ENCODE results near the gene OR8B3. TPM values are rescaled to one million over a fixed set of nuclear protein-coding genes. Genes with fewer than 3 reads are reported as not detected.
A peak's percentile ranks its signal among the peaks of the same experiment; 100 is the strongest.
"Not testable (repeated sequence)": the region's sequence is repeated elsewhere in the genome, so short reads cannot be mapped to it uniquely, and the experiment has no call there.

The OR8B3 gene
- total and polyA plus RNA-seq, 9 donors: not detected

DNA sequence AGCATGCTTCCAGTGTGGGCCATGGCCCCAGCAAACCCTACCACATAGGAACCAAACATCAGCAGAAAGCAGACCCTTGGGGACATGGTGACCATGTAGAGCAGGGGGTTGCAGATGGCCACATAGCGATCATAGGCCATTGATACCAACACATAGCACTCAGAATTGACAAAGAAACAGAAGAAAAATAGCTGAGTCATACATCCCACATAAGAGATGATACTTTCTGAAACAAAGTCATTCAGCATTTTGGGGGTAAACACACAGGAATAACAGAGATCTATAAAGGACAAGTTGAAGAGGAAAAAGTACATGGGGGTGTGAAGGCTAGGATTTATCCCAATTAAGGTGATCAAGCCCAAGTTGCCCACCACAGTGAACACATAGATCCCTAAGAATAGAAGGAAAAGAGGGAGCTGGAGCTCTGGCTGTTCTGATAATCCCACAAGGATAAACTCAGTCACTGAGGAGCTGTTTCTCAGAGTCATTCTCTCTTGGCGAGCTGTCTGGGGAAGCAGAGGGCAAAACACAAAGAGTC, 25.6 kb upstream of the OR8B3 start, which contains the start of gene OR8B4:
TSS of gene OR8B4 (minus strand) at position 488 of the 538 bp plus-strand sequence. CDS start at position 488, 0 bp downstream.
- Histone ChIP-seq H3K27me3 (ENCODE audit: control insufficient read depth, insufficient read depth, low read length) (no peaks in the 10 kb centered on the region), H3K36me3 (ENCODE audit: control insufficient read depth, insufficient read depth, low read length) (no peaks in the 10 kb centered on the region), H3K27ac (ENCODE audit: low read length) (no peak within 1 kb of the TSS), H3K4me1 (ENCODE audit: control insufficient read depth, insufficient read depth, low read length) (no peaks in the 10 kb centered on the region), H3K9me3 (replicated peaks; ENCODE audit: control insufficient read depth, low read depth, low read length) (no peaks in the 10 kb centered on the region), H3K4me3 (ENCODE audit: low read length) (no peak within 1 kb of the TSS)
- WGBS (ENCODE audit: insufficient coverage): no CpG with 5 or more reads among the region's 2 CpGs
- DNase-seq: no peak

DNA sequence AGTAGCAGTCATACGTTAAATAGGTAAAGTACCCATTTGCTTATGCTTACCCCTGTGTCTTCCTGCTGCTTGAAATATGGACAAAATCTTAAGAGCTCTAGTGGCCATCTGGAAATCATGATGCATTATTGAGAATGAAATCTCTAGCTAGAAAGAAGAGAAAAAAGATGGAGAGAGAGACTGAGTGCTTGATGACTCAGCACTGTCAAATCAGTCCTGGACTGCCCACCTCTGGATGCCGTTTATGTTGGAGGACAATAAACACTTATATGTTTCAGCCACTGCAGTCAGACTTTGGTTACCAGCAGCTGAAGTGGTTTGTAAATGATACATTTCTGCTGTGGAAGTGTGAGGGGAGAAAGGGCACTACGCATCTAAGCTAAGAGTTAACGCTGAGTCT, 22.2 kb upstream of the OR8B3 start:
- H3K36me3 ChIP-seq (ENCODE audit: control insufficient read depth, insufficient read depth, low read length): no peaks in the 10 kb centered on the region
- H3K27me3 ChIP-seq (ENCODE audit: control insufficient read depth, insufficient read depth, low read length): no peaks in the 10 kb centered on the region
- DNase-seq: no peak
- no peak overlapping the region for H3K27ac ChIP-seq (ENCODE audit: low read length)
- no peaks in the 10 kb centered on the region for H3K9me3 ChIP-seq (replicated peaks; ENCODE audit: control insufficient read depth, low read depth, low read length)
- WGBS (ENCODE audit: insufficient coverage): 61% methylated on average over 3 of the region's 4 CpGs
- H3K4me1 ChIP-seq (ENCODE audit: control insufficient read depth, insufficient read depth, low read length): no peaks in the 10 kb centered on the region
- H3K4me3 ChIP-seq (ENCODE audit: low read length): no peak overlapping the region

DNA sequence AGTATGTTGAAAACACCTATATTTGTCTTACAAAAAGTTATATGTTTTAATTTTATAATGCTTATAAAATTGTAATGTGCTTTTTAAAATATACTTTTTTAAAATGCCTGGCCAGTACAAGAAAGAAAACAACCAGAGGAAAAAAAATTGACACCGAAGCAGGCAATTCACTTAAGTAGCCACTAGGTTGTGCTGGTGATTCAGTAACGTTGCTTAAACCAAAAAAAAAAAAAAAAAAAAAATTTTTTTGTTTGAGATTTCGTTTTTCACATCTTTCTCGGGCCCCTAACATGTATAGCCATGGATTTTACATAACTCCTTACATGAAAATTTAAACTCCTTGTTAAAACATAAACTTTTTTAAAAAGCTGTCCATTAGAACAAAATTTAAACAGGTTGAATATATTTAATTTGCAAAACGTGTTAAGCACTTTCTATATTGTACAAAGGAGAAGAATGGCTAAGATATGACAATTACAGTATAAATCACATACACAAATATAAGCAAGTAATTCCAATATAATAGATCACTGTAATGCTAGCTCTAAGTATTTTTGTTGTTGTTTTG, 16.6 kb upstream of the OR8B3 start:
- no peak overlapping the region for H3K4me3 ChIP-seq (ENCODE audit: low read length)
- no peaks in the 10 kb centered on the region for H3K27me3 ChIP-seq (ENCODE audit: control insufficient read depth, insufficient read depth, low read length)
- H3K27ac ChIP-seq (ENCODE audit: low read length): no peak overlapping the region
- no peaks in the 10 kb centered on the region for H3K4me1 ChIP-seq (ENCODE audit: control insufficient read depth, insufficient read depth, low read length)
- no peaks in the 10 kb centered on the region for H3K36me3 ChIP-seq (ENCODE audit: control insufficient read depth, insufficient read depth, low read length)
- H3K9me3 ChIP-seq (replicated peaks; ENCODE audit: control insufficient read depth, low read depth, low read length): no peaks in the 10 kb centered on the region
- peak; percentile 44 for DNase-seq
- WGBS (ENCODE audit: insufficient coverage): no CpG with 5 or more reads among the region's 5 CpGs

DNA sequence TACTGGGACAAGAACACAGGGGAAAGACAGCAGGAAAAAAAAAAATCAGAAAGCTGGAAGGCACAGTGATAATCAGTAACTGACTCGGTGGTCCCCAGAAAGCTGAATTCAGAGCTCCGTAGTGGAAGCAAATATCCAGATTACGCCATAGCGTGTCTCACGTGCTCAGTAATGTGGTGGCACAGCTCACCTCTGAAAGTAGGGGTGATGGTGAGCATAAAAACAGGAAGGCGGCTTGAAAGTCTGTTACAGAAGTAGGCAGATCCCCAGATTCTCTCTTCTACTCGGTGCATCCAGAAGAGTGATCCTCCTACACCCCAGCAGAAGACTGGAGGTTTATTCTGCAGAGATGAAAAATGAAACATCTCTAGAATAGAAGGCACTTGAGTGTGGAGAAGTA, 11.1 kb upstream of the OR8B3 start:
- no peak overlapping the region for H3K4me3 ChIP-seq (ENCODE audit: low read length)
- no peaks in the 10 kb centered on the region for H3K27me3 ChIP-seq (ENCODE audit: control insufficient read depth, insufficient read depth, low read length)
- 76% methylated on average over 2 of the region's 7 CpGs for WGBS (ENCODE audit: insufficient coverage)
- no peaks in the 10 kb centered on the region for H3K4me1 ChIP-seq (ENCODE audit: control insufficient read depth, insufficient read depth, low read length)
- no peak overlapping the region for H3K27ac ChIP-seq (ENCODE audit: low read length)
- no peaks in the 10 kb centered on the region for H3K36me3 ChIP-seq (ENCODE audit: control insufficient read depth, insufficient read depth, low read length)
- no peak for DNase-seq
- H3K9me3 ChIP-seq (replicated peaks; ENCODE audit: control insufficient read depth, low read depth, low read length): no peaks in the 10 kb centered on the region

DNA sequence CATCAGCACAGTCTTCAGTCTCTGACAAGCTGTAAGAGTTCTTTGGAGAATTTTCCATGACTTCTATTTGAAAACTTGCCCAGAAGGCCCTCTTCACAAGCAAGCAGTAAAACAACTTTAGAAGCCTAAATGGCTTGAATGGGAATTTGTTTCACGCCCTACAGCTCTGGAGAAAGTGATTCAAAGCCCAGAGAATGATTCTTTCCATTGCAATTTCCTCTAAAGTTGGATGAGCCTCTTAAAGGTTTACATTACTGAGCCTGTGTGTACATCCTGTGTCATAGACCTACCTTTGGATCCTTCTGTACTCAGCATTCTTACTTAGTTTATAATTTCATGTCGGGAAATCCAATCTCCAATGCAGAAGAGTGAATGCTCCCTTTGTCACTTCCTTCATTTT, 6.8 kb upstream of the OR8B3 start:
- Histone ChIP-seq H3K27me3 (ENCODE audit: control insufficient read depth, insufficient read depth, low read length) (no peaks in the 10 kb centered on the region), H3K36me3 (ENCODE audit: control insufficient read depth, insufficient read depth, low read length) (no peaks in the 10 kb centered on the region)

DNA sequence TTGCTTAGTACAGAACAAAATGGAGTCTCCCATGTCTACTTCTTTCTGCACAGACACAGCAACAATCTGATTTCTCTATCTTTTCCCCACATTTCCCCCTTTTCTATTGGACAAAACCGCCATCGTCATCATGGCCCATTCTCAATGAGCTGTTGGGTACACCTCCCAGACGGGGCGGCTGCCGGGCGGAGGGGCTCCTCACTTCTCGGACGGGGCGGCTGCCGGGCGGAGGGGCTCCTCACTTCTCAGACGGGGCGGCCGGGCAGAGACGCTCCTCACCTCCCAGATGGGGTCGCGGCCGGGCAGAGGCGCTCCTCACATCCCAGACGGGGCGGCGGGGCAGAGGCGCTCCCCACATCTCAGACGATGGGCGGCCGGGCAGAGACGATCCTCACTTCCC, 4.4 kb upstream of the OR8B3 start:
- H3K9me3 ChIP-seq (replicated peaks; ENCODE audit: control insufficient read depth, low read depth, low read length); H3K27ac ChIP-seq (ENCODE audit: low read length); H3K27me3 ChIP-seq (ENCODE audit: control insufficient read depth, insufficient read depth, low read length); H3K36me3 ChIP-seq (ENCODE audit: control insufficient read depth, insufficient read depth, low read length); DNase-seq; H3K4me1 ChIP-seq (ENCODE audit: control insufficient read depth, insufficient read depth, low read length); H3K4me3 ChIP-seq (ENCODE audit: low read length): not testable (repeated sequence)
- WGBS (ENCODE audit: insufficient coverage): no CpG with 5 or more reads among the region's 27 CpGs

More for the DNA sequence above, 6.8 kb upstream of the OR8B3 start:
- Histone ChIP-seq H3K27ac (ENCODE audit: low read length) (no peak overlapping the region), H3K4me3 (ENCODE audit: low read length) (no peak overlapping the region), H3K9me3 (replicated peaks; ENCODE audit: control insufficient read depth, low read depth, low read length) (no peaks in the 10 kb centered on the region), H3K4me1 (ENCODE audit: control insufficient read depth, insufficient read depth, low read length) (no peaks in the 10 kb centered on the region)
- 40% methylated on average over 1 of the region's 2 CpGs for WGBS (ENCODE audit: insufficient coverage)
- DNase-seq: peak; percentile 76

DNA sequence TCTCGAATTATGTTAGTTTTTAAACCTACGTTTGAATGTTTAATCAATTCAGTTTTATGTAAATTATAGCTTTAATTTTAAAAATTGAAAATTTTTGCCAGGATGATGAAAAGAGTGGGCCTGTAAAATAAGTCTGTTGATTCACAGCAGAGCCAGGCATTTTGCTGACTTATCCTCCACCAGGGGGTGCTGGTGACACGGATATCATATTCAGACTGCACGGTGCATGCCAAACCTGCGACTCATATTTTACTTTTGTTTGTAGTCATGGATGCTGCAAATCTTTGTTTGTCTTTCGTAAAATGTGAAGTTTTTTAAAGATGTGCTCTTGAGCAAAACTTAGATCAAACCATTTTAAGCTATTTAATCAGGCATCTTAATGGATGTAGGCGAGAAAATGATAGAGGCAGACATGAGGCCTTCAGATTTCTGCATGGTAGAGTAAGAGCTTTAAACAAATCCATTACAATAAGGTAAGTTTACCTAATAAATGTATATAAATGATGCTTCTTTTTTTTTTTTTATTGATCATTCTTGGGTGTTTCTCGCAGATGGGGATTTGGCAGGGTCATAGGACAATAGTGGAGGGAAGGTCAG, 3.6 kb upstream of the OR8B3 start:
- Histone ChIP-seq H3K27ac (ENCODE audit: low read length) (no peak overlapping the region), H3K36me3 (ENCODE audit: control insufficient read depth, insufficient read depth, low read length) (no peaks in the 10 kb centered on the region), H3K4me1 (ENCODE audit: control insufficient read depth, insufficient read depth, low read length) (no peaks in the 10 kb centered on the region), H3K4me3 (ENCODE audit: low read length) (no peak overlapping the region), H3K9me3 (replicated peaks; ENCODE audit: control insufficient read depth, low read depth, low read length) (no peaks in the 10 kb centered on the region), H3K27me3 (ENCODE audit: control insufficient read depth, insufficient read depth, low read length) (no peaks in the 10 kb centered on the region)
- DNase-seq: peak; percentile 74
- WGBS (ENCODE audit: insufficient coverage): no CpG with 5 or more reads among the region's 8 CpGs

DNA sequence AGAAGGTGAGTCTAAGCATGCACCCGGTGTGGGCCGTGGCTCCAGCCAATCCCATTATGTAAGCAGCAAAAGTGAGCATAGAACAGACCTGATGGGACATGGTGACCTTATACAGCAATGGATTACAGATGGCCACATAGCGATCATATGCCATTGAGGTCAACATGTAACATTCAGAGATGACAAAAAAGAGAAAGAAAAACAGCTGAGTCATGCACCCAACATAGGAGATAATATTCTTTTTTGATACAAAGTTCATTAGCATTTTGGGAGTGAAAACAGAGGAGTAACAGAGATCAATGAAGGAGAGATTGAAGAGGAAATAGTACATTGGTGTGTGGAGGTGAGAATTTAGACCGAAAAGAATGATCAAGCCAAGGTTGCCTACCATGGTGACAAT, 2.0 kb downstream of the OR8B3 start:
- not testable (repeated sequence) for H3K36me3 ChIP-seq (ENCODE audit: control insufficient read depth, insufficient read depth, low read length); H3K4me3 ChIP-seq (ENCODE audit: low read length); H3K9me3 ChIP-seq (replicated peaks; ENCODE audit: control insufficient read depth, low read depth, low read length); H3K27ac ChIP-seq (ENCODE audit: low read length); H3K4me1 ChIP-seq (ENCODE audit: control insufficient read depth, insufficient read depth, low read length); DNase-seq; H3K27me3 ChIP-seq (ENCODE audit: control insufficient read depth, insufficient read depth, low read length)
- whole genome bisulfite sequencing (ENCODE audit: insufficient coverage): no CpG with 5 or more reads among the region's 4 CpGs

DNA sequence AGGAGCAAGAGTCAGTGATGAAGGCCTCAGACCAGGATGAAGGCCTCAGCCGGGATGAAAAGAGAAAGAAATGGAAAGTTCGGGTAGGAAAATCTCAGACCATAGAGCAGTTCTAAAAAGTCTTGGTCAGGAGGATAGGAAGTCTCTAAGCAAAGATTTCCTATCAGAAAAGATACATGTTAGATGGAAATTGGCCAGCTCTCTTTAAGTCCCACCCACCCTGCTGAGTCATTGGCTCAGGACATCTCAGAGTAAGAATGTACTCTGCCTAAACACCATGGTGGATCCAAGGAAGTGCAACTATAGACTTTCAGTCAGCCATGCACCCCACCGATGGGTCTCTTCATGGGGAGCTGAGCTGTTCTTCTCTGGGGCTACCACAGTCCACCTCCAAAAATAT, 4.4 kb downstream of the OR8B3 start:
- H3K9me3 ChIP-seq (replicated peaks; ENCODE audit: control insufficient read depth, low read depth, low read length): no peaks in the 10 kb centered on the region
- DNase-seq: no peak
- H3K27ac ChIP-seq (ENCODE audit: low read length): no peak overlapping the region
- no peaks in the 10 kb centered on the region for H3K36me3 ChIP-seq (ENCODE audit: control insufficient read depth, insufficient read depth, low read length)
- no peaks in the 10 kb centered on the region for H3K27me3 ChIP-seq (ENCODE audit: control insufficient read depth, insufficient read depth, low read length)
- no CpG with 5 or more reads among the region's 3 CpGs for WGBS (ENCODE audit: insufficient coverage)
- H3K4me3 ChIP-seq (ENCODE audit: low read length): no peak overlapping the region
- no peaks in the 10 kb centered on the region for H3K4me1 ChIP-seq (ENCODE audit: control insufficient read depth, insufficient read depth, low read length)

DNA sequence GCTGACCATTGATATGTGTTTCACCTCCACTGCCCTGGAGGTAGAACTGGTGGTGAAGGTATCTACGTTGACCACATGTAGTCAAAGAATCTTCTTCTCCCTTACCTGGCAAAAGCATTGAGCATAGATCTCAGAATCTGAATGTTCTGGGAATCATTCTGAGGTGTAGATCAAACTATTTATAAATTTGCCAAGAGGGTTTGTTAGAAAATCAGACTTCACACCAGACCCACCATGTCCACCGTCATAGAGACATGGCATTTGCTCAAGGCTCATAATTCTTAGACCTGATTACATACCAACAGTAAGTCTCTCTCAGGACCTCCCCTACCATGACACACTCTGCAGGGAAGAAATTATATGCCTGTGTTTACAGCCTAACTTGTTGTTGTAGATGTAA, 14.4 kb downstream of the OR8B3 start, which contains the start of gene OR8B2:
TSS of gene OR8B2 (minus strand) at position 101 of the 400 bp plus-strand sequence. CDS start 1,156 bp downstream, outside the sequence.
- Histone ChIP-seq H3K4me1 (ENCODE audit: control insufficient read depth, insufficient read depth, low read length) (no peaks in the 10 kb centered on the region), H3K9me3 (replicated peaks; ENCODE audit: control insufficient read depth, low read depth, low read length) (no peaks in the 10 kb centered on the region), H3K36me3 (ENCODE audit: control insufficient read depth, insufficient read depth, low read length) (no peaks in the 10 kb centered on the region), H3K27me3 (ENCODE audit: control insufficient read depth, insufficient read depth, low read length) (no peaks in the 10 kb centered on the region), H3K27ac (ENCODE audit: low read length) (no peak within 1 kb of the TSS), H3K4me3 (ENCODE audit: low read length) (no peak within 1 kb of the TSS)
- 80% methylated on average over 1 of the region's 2 CpGs for WGBS (ENCODE audit: insufficient coverage)
- DNase-seq: no peak

All from muscle of leg (tissue), 11 donors.